ENCODE measurements around the gene LRRN1. TPM values are rescaled to one million over a fixed set of nuclear protein-coding genes. Genes with fewer than 3 reads are reported as not detected.

LRRN1 gene
- total and polyA plus RNA-seq, 9 of the 15 experiments (the other 6 are each of a cell fraction or from before 2014, with no cell fraction given), result 0.11 TPM; not detected in 8

DNA sequence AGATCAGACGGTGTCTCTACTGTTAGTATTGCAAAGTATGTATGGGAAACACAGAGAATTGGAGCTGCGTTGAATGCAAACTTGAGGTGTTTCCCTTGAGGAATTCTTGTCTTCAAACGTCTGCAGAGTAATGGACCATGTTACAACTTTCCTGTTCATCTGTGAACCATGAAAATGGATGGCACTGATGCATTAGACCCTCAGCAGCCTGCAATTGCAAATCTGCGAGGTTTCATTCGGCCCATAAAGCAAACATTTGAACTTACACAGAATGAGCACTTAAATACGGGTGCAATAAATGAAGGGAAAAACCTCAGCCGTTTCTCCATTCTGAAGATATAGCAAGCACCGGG lies 49.7 kb downstream of the LRRN1 start (continued):
- TF ChIP-seq, protein P1, sequence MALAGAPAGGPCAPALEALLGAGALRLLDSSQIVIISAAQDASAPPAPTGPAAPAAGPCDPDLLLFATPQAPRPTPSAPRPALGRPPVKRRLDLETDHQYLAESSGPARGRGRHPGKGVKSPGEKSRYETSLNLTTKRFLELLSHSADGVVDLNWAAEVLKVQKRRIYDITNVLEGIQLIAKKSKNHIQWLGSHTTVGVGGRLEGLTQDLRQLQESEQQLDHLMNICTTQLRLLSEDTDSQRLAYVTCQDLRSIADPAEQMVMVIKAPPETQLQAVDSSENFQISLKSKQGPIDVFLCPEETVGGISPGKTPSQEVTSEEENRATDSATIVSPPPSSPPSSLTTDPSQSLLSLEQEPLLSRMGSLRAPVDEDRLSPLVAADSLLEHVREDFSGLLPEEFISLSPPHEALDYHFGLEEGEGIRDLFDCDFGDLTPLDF (CRISPR knock-in tag; IDR thresholded peaks at IDR 0.05), result no peak
- TF ChIP-seq CAMTA2 (CRISPR knock-in tag; conservative IDR thresholded peaks at IDR 0.05) (no peak), SAP30 (IDR thresholded peaks at IDR 0.05; ENCODE audit: borderline replicate concordance, insufficient read depth, low read depth, low read length, poor library complexity, severe bottlenecking) (no peak), ZNF140 (CRISPR knock-in tag; IDR thresholded peaks at IDR 0.05) (no peak), NFIX (CRISPR knock-in tag; IDR thresholded peaks at IDR 0.05; ENCODE audit: low read depth) (no peak)

DNA sequence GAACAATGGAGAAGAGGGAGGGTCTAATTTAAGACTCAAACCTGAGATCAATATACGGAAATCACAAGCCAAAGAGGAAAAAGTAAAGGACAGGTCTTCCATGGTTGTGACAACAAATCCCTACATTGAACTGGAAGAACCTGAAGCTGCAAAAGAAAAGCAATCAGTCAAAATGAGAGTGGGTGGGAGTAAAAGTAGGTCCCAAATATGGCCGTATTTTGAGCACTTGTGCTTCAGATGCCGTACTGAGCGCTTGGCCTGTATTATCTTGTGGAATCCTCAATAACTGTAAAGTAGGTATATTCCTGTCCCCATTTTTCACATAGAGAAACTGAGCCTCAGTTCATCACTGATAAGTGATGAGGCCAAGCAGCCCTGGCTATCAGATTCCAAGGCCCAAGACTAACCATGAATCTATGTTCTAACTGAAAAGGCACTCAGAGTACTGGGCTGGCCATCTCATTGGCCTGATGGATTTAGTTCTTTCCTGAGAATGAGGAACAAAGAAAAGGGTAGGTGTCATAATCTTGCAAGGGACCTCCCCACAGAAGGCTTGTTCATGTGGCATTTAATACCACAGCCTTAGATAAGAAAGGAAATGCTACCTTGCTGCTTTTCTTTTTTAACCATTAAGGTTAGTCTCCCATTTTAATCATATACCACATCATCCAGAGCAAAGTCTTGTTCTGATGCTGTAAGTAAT lies 52.5 kb downstream of the LRRN1 start:
- Histone ChIP-seq H3K9ac (ENCODE audit: insufficient read depth in 1 of 2, low read depth in 2 of 2, low read length in 2 of 2) (no peak overlapping the region), H4K20me1 (replicated peaks; ENCODE audit: control insufficient read depth, insufficient read depth, low read length) (no peaks in the 10 kb centered on the region), H3K9me3 (replicated peaks; ENCODE audit: control insufficient read depth, insufficient read depth, low read depth, low read length) (no peaks in the 10 kb centered on the region; the same call in 1 of the 2 replicates), H3K27ac (ENCODE audit: extremely low read depth, low read depth, low read length) (no peak overlapping the region), H3K27me3 (ENCODE audit: control insufficient read depth in 2 of 2, insufficient read depth in 2 of 2, low read length in 2 of 2) (no peaks in the 10 kb centered on the region), H2AFZ (ENCODE audit: low read depth, low read length) (no peak overlapping the region), H3K36me3 (ENCODE audit: control insufficient read depth, insufficient read depth, low read length) (no peaks in the 10 kb centered on the region), H3K9me1 (ENCODE audit: control insufficient read depth, insufficient read depth, low read length) (no peaks in the 10 kb centered on the region), H3K4me1 (replicated peaks in 1 of 2; ENCODE audit: control insufficient read depth in 2 of 2, insufficient read depth in 2 of 2, low read length in 2 of 2) (no peaks in the 10 kb centered on the region), H3K79me2 (ENCODE audit: control insufficient read depth, insufficient read depth, low read length) (no peaks in the 10 kb centered on the region), H3K4me2 (ENCODE audit: insufficient read depth, low read length) (no peak overlapping the region), H3K4me3 (no peak overlapping the region)
- in situ Hi-C loops (cut with MboI) (no loop called here), intact Hi-C loops (cut with micrococcal nuclease) (no loop called here)
- BruUV-seq (replicated peaks), result no TSS peak
- ATAC-seq (no peak), DNase-seq (ENCODE audit: extremely low read depth in 1 of 4, low spot score in 3 of 4) (no peak), FAIRE-seq (no peak)
- 0% methylated on average over 4 of the region's 4 CpGs for WGBS (ENCODE audit: insufficient coverage, low coverage, missing lambda C conversion rate)
- ChIA-PET POLR2A (no interaction called here), CTCF (ENCODE audit: low intra/inter-chr PET ratio) (no interaction called here)
- no peak for TF ChIP-seq ARID2 (IDR thresholded peaks at IDR 0.05)
- no peak for TF ChIP-seq HNRNPK (IDR thresholded peaks at IDR 0.05; ENCODE audit: low read depth, low read length, poor library complexity, severe bottlenecking)
- no peak for TF ChIP-seq ZFX (CRISPR knock-in tag; IDR thresholded peaks at IDR 0.05)
- TF ChIP-seq, protein P2, sequence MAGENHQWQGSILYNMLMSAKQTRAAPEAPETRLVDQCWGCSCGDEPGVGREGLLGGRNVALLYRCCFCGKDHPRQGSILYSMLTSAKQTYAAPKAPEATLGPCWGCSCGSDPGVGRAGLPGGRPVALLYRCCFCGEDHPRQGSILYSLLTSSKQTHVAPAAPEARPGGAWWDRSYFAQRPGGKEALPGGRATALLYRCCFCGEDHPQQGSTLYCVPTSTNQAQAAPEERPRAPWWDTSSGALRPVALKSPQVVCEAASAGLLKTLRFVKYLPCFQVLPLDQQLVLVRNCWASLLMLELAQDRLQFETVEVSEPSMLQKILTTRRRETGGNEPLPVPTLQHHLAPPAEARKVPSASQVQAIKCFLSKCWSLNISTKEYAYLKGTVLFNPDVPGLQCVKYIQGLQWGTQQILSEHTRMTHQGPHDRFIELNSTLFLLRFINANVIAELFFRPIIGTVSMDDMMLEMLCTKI (IDR thresholded peaks at IDR 0.05; ENCODE audit: partially characterized antibody), result no peak
- TF ChIP-seq HMG20A (CRISPR knock-in tag; conservative IDR thresholded peaks at IDR 0.05), result no peak
- no peak for TF ChIP-seq ZNF347 (CRISPR knock-in tag; IDR thresholded peaks at IDR 0.05; ENCODE audit: low read depth)
- no peak for TF ChIP-seq PHTF2 (CRISPR knock-in tag; IDR thresholded peaks at IDR 0.05)
- TF ChIP-seq, protein P3, sequence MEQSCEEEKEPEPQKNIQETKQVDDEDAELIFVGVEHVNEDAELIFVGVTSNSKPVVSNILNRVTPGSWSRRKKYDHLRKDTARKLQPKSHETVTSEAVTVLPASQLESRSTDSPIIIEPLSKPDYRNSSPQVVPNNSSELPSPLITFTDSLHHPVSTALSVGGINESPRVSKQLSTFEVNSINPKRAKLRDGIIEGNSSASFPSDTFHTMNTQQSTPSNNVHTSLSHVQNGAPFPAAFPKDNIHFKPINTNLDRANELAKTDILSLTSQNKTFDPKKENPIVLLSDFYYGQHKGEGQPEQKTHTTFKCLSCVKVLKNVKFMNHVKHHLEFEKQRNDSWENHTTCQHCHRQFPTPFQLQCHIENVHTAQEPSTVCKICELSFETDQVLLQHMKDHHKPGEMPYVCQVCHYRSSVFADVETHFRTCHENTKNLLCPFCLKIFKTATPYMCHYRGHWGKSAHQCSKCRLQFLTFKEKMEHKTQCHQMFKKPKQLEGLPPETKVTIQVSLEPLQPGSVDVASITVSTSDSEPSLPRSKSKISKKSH (CRISPR knock-in tag; IDR thresholded peaks at IDR 0.05), result no peak
- no peak for TF ChIP-seq MBD2 (IDR thresholded peaks at IDR 0.05; ENCODE audit: borderline replicate concordance, low read depth)
- no peak for TF ChIP-seq ZNF444 (CRISPR knock-in tag; IDR thresholded peaks at IDR 0.05)
- no peak for TF ChIP-seq ZNF212 (CRISPR knock-in tag; IDR thresholded peaks at IDR 0.05)
- TF ChIP-seq PTRF (tag; IDR thresholded peaks at IDR 0.05), result no peak
- TF ChIP-seq CHCHD3 (CRISPR knock-in tag; IDR thresholded peaks at IDR 0.05), result no peak
- TF ChIP-seq HDAC3 (IDR thresholded peaks at IDR 0.05; ENCODE audit: borderline replicate concordance, partially characterized antibody), result no peak
